IMR-90 (cell line): ENCODE results near the gene TNRC6C. TPM values are rescaled to one million over a fixed set of nuclear protein-coding genes. Genes with fewer than 3 reads are reported as not detected.
A peak's percentile ranks its signal among the peaks of the same experiment; 100 is the strongest.

Experiments
- ATAC-seq: fragments of 200-7000 bp; cut with Tn5 transposase; 2 replicates; pipeline ENCODE4 v1.9.1; 2020; ENCODE audit warnings: low read depth, mild to moderate bottlenecking, moderate library complexity
- BruUV-seq: library from RNA; stranded (reverse); fragments of 400-500 nt; replicated peaks from 2 replicates; lab custom pipeline; 2021; lab: Mats Ljungman, UMichigan
- CTCF ChIA-PET: fragments of 300-600 bp; formaldehyde crosslinking; extraction: SDS; loops from one replicate; lab custom pipeline; 2021; ENCODE audit warnings: antibody characterized with exemption; lab: Yijun Ruan, JAX
- POLR2A ChIA-PET: fragments of 300-600 bp; sonication (Branson Sonifier 250); formaldehyde crosslinking; loops from one replicate; lab custom pipeline; 2022; ENCODE audit warnings: antibody characterized with exemption; ENCODE audit not compliant: unreplicated experiment; lab: Charles Lee
- DNase-seq: peaks from one replicate; pipeline ENCODE4 v3.0.0; 2013
- H2AFZ ChIP-seq: replicated peaks from 2 replicates; pipeline ENCODE3; 2013; ENCODE audit warnings: low read length, mild to moderate bottlenecking; ENCODE audit not compliant: poor library complexity
- H2AK5ac ChIP-seq: 2 replicates; pipeline ENCODE4 v1.6.1; 2013; ENCODE audit warnings: low read depth, low read length, inconsistent platforms
- H2AK9ac ChIP-seq: replicated peaks from 2 replicates; pipeline ENCODE3; 2013; ENCODE audit warnings: mild to moderate bottlenecking, low read depth, low read length, moderate library complexity; ENCODE audit not compliant: poor library complexity
- H2BK120ac ChIP-seq: 2 replicates; pipeline ENCODE4 v1.6.1; 2013; ENCODE audit warnings: low read depth, low read length, inconsistent platforms
- H2BK15ac ChIP-seq: 3 replicates; pipeline ENCODE4 v1.6.1; 2013; ENCODE audit warnings: low read depth, low read length, inconsistent platforms
- H2BK20ac ChIP-seq: 2 replicates; pipeline ENCODE4 v1.6.1; 2013; ENCODE audit warnings: low read depth, mild to moderate bottlenecking, inconsistent platforms, low read length, moderate library complexity
- H2BK5ac ChIP-seq: 2 replicates; pipeline ENCODE4 v1.6.1; 2013; ENCODE audit warnings: mild to moderate bottlenecking, low read depth, low read length, inconsistent platforms; ENCODE audit not compliant: poor library complexity, severe bottlenecking
- H3K14ac ChIP-seq: replicated peaks from 2 replicates; pipeline ENCODE4 v1.6.1; 2013; ENCODE audit warnings: low read depth, low read length, inconsistent platforms
- H3K18ac ChIP-seq: 2 replicates; pipeline ENCODE4 v1.6.1; 2013; ENCODE audit warnings: low read depth, low read length, control low read depth
- H3K23ac ChIP-seq: 2 replicates; pipeline ENCODE4 v1.6.1; 2013; ENCODE audit warnings: low read depth, low read length, inconsistent platforms
- H3K27ac ChIP-seq: 2 replicates; pipeline ENCODE4 v1.5.1; 2013; ENCODE audit warnings: mild to moderate bottlenecking, control low read depth, low read length; ENCODE audit not compliant: insufficient read depth
- H3K27me3 ChIP-seq: 2 replicates; pipeline ENCODE4 v1.6.1; 2013; ENCODE audit warnings: low read length; ENCODE audit not compliant: control insufficient read depth, insufficient read depth
- H3K36me3 ChIP-seq: 2 replicates; pipeline ENCODE4 v1.6.1; 2013; ENCODE audit warnings: low read length, mixed read lengths; ENCODE audit not compliant: control insufficient read depth, insufficient read depth
- H3K4ac ChIP-seq: 2 replicates; pipeline ENCODE4 v1.6.1; 2013; ENCODE audit warnings: low read depth, low read length, inconsistent platforms
- H3K4me1 ChIP-seq: 2 replicates; pipeline ENCODE4 v1.6.1; 2013; ENCODE audit warnings: low read length, mixed read lengths; ENCODE audit not compliant: control insufficient read depth, insufficient read depth
- H3K4me2 ChIP-seq: 2 replicates; pipeline ENCODE4 v1.6.1; 2013; ENCODE audit warnings: low read depth, mild to moderate bottlenecking, control low read depth, low read length, moderate library complexity
- H3K4me3 ChIP-seq: 2 replicates; pipeline ENCODE4 v1.5.1; 2013; ENCODE audit warnings: low read depth, mild to moderate bottlenecking, control low read depth, low read length, moderate library complexity; ENCODE audit not compliant: insufficient read depth
- H3K56ac ChIP-seq: 2 replicates; pipeline ENCODE4 v1.6.1; 2013; ENCODE audit warnings: low read length, inconsistent platforms; ENCODE audit not compliant: insufficient read depth; ENCODE audit errors: extremely low read depth
- H3K79me1 ChIP-seq, 2 experiments: 2 replicates each; pipeline ENCODE4 v1.6.1; 2013; ENCODE audit warnings: low read length in 2 of 2, inconsistent platforms in 1 of 2, low read depth in 1 of 2
- H3K9ac ChIP-seq: 2 replicates; pipeline ENCODE4 v1.6.1; 2013; ENCODE audit warnings: low read depth, low read length, control low read depth
- H3K9me1 ChIP-seq: 2 replicates; pipeline ENCODE4 v1.6.1; 2013; ENCODE audit warnings: low read length, inconsistent platforms; ENCODE audit not compliant: insufficient read depth
- H3K9me3 ChIP-seq: 2 replicates; pipeline ENCODE4 v1.6.1; 2013; ENCODE audit warnings: low read length; ENCODE audit not compliant: control insufficient read depth, insufficient read depth
- H4K20me1 ChIP-seq: 2 replicates; pipeline ENCODE4 v1.6.1; 2013; ENCODE audit warnings: low read length, inconsistent platforms; ENCODE audit not compliant: insufficient read depth
- H4K5ac ChIP-seq: 2 replicates; pipeline ENCODE4 v1.6.1; 2013; ENCODE audit warnings: mild to moderate bottlenecking, low read depth, low read length, control low read depth
- H4K8ac ChIP-seq, 2 experiments: 2 replicates each; pipeline ENCODE4 v1.6.1; 2013; ENCODE audit warnings: low read depth in 2 of 2, low read length in 2 of 2, control low read depth in 1 of 2, inconsistent platforms in 1 of 2
- H4K91ac ChIP-seq: 2 replicates; pipeline ENCODE4 v1.6.1; 2013; ENCODE audit warnings: low read depth, low read length, inconsistent platforms; ENCODE audit not compliant: insufficient read depth
- BHLHE40 ChIP-seq: fragments of 150-350 bp; IDR thresholded peaks from 2 replicates; pipeline ENCODE4 v1.6.1; 2016; ENCODE audit warnings: mild to moderate bottlenecking, low read depth, low read length
- CEBPB ChIP-seq: IDR thresholded peaks from 2 replicates; pipeline ENCODE4 v1.6.1; 2012; ENCODE audit warnings: low read depth, low read length, improper control_type of control experiment
- CHD1 ChIP-seq: IDR thresholded peaks from 2 replicates; pipeline ENCODE4 v1.6.1; 2012; ENCODE audit warnings: low read depth, low read length, improper control_type of control experiment
- CTCF ChIP-seq: conservative IDR thresholded peaks from 2 replicates; pipeline ENCODE4 v1.5.1; 2012; ENCODE audit warnings: mild to moderate bottlenecking, low read depth, low read length, improper control_type of control experiment
- ELK1 ChIP-seq: fragments of 150-350 bp; IDR thresholded peaks from 2 replicates; pipeline ENCODE4 v1.6.1; 2016; ENCODE audit warnings: low read depth, mild to moderate bottlenecking, low read length, moderate library complexity, borderline replicate concordance
- FOS ChIP-seq: fragments of 150-350 bp; IDR thresholded peaks from 2 replicates; pipeline ENCODE4 v1.6.1; 2016; ENCODE audit warnings: low read depth, low read length
- MAFK ChIP-seq: IDR thresholded peaks from 2 replicates; pipeline ENCODE4 v1.6.1; 2012; ENCODE audit warnings: low read depth, low read length, improper control_type of control experiment
- MAZ ChIP-seq: IDR thresholded peaks from 2 replicates; pipeline ENCODE4 v1.6.1; 2012; ENCODE audit warnings: low read depth, mild to moderate bottlenecking, low read length, improper control_type of control experiment, moderate library complexity, borderline replicate concordance
- MXI1 ChIP-seq: IDR thresholded peaks from 2 replicates; pipeline ENCODE4 v1.6.1; 2012; ENCODE audit warnings: low read depth, mild to moderate bottlenecking, low read length, moderate library complexity, borderline replicate concordance
- POLR2A ChIP-seq: IDR thresholded peaks from 2 replicates; pipeline ENCODE4 v1.6.1; 2012; ENCODE audit warnings: mild to moderate bottlenecking, low read depth, low read length
- RCOR1 ChIP-seq: IDR thresholded peaks from 2 replicates; pipeline ENCODE4 v1.6.1; 2012; ENCODE audit warnings: mild to moderate bottlenecking, low read length, improper control_type of control experiment; ENCODE audit not compliant: insufficient replicate concordance
- RFX5 ChIP-seq: IDR thresholded peaks from 2 replicates; pipeline ENCODE4 v1.8.0; 2012; ENCODE audit warnings: low read depth, mild to moderate bottlenecking, low read length, moderate library complexity
- USF2 ChIP-seq: fragments of 150-350 bp; IDR thresholded peaks from 2 replicates; pipeline ENCODE4 v1.6.1; 2017; ENCODE audit warnings: mild to moderate bottlenecking, antibody characterized with exemption, low read length, low read depth
- WGBS, 2 experiments: methylation state at CpG; one replicate each; pipeline versions ENCODE4 v1.1.5 to v1.1.7; 2013; ENCODE audit warnings: missing lambda C conversion rate in 2 of 2; ENCODE audit not compliant: insufficient read length in 1 of 2; ENCODE audit errors: extremely low coverage in 2 of 2; 5-methylcytosine and 5-hydroxymethylcytosine counted together
- dilution Hi-C: fragments of 300-500 bp; cut with HindIII; formaldehyde crosslinking; loops from one replicate; pipeline ENCODE4 v1.14.3; 2018; ENCODE audit warnings: low sequenced_read_pairs; ENCODE audit not compliant: unreplicated experiment
- in situ Hi-C: fragments of 300-500 bp; cut with MboI; formaldehyde crosslinking; loops from 3 replicates; pipeline ENCODE4 v1.14.3; 2019; ENCODE audit warnings: low sequenced_read_pairs, inconsistent platforms, mixed read lengths
- intact Hi-C: fragments of 100-400 bp; cut with micrococcal nuclease; formaldehyde crosslinking; loops from 2 replicates; pipeline ENCODE4 v1.10.0; 2022
- polyA plus RNA-seq, 3 experiments: library from polyadenylated mRNA; depleted of rRNA; stranded (reverse); fragments of >200 nt; gene quantifications; 2 replicates each; pipeline ENCODE4 v1.2.3, GENCODE V29; 2012; ENCODE audit warnings: low replicate concordance in 1 of 3
- total RNA-seq: library from RNA; depleted of rRNA; stranded (reverse); fragments of >200 nt; gene quantifications from 2 replicates; pipeline ENCODE4 v1.2.3, GENCODE V29; 2012

TNRC6C gene
- total and polyA plus RNA-seq, 2 of the 4 experiments (the other 2 are of a cell fraction), result 1.6 to 2.7 TPM

- H4K20me1 ChIP-seq, result no peaks in the 10 kb centered on the region; the same call in 1 of the 2 replicates
- no peak overlapping the region for H2AFZ ChIP-seq
- H4K8ac ChIP-seq, result no peak overlapping the region
- H2BK120ac ChIP-seq, result no peak overlapping the region
- no peak overlapping the region for H3K23ac ChIP-seq
- no peaks in the 10 kb centered on the region for H3K79me1 ChIP-seq
- H3K9me1 ChIP-seq, result no peaks in the 10 kb centered on the region
- in situ Hi-C loops (no loop called here), dilution Hi-C loops (no loop called here), intact Hi-C loops (loop anchor here (1.0 kb wide), 1 partner anchor 52 kb away; the partner anchor contains the start of genes AFMID and TK1)
- DNase-seq, result no peak
- no peak overlapping the region for H3K4me2 ChIP-seq
- 60% methylated on average over 2 of the region's 9 CpGs; no CpG with 5 or more reads in 1 of the 2 experiments for WGBS, 2 experiments
- no peaks in the 10 kb centered on the region for H3K36me3 ChIP-seq
- H2AK9ac ChIP-seq, result peak overlapping the region; percentile 28
- no peak overlapping the region for H3K4me3 ChIP-seq
- no peaks in the 10 kb centered on the region for H3K4me1 ChIP-seq
- H4K91ac ChIP-seq, result no peak overlapping the region
- CTCF ChIA-PET, result no interaction called here
- no peak overlapping the region for H2BK5ac ChIP-seq
- H2BK15ac ChIP-seq, result no peak overlapping the region
- H3K27me3 ChIP-seq, result peaks cover 56% of the 10 kb centered on the region
- no peak overlapping the region for H2BK20ac ChIP-seq
- TF ChIP-seq ELK1 (no peak), CHD1 (no peak), CTCF (no peak), MXI1 (no peak), USF2 (no peak), RFX5 (no peak), MAFK (no peak), BHLHE40 (no peak), FOS (no peak), CEBPB (no peak), MAZ (no peak), POLR2A (no peak), RCOR1 (no peak)
- H2AK5ac ChIP-seq, result no peak overlapping the region
- no peak for ATAC-seq
- H3K4ac ChIP-seq, result no peak overlapping the region
- no peak overlapping the region for H3K56ac ChIP-seq
- H3K18ac ChIP-seq, result no peak overlapping the region
- no peak overlapping the region for H3K14ac ChIP-seq
- BruUV-seq, result no TSS peak
- H3K9ac ChIP-seq, result no peak overlapping the region
- no peaks in the 10 kb centered on the region for H3K9me3 ChIP-seq
- H3K27ac ChIP-seq, result no peak overlapping the region
- POLR2A ChIA-PET, result no interaction called here
- H4K5ac ChIP-seq, result no peak overlapping the region
These were observed 176.4 kb downstream of the TNRC6C start for GRCh38 chr17:78134899-78135385.
